Stomach (tissue), 4 donors: ENCODE data around the gene LCE7A.

Source experiments
- EP300 ChIP-seq: sonication (generic); formaldehyde crosslinking; IDR thresholded peaks from one replicate; pipeline ENCODE4 v1.6.1; 2017; ENCODE audit warnings: antibody characterized with exemption
- POLR2A ChIP-seq, 4 donors: fragments of 450-650 bp; IDR thresholded peaks; one replicate each; pipeline ENCODE4 v1.6.1; 2016; ENCODE audit warnings: antibody characterized with exemption in 4 of 4, control low read depth in 2 of 4, mild to moderate bottlenecking in 1 of 4, moderate library complexity in 1 of 4
- TF ChIP-seq, protein P1 (sequence below), 7 experiments: fragments of 450-650 bp in 4 of 7; fragments of 200-600 bp in 3 of 7; sonication (generic) in 3 of 7; IDR thresholded peaks; one replicate each; pipeline ENCODE4 v1.5.1; 2016 to 2019; ENCODE audit warnings: antibody characterized with exemption in 7 of 7, control low read depth in 2 of 7, mild to moderate bottlenecking in 1 of 7

DNA sequence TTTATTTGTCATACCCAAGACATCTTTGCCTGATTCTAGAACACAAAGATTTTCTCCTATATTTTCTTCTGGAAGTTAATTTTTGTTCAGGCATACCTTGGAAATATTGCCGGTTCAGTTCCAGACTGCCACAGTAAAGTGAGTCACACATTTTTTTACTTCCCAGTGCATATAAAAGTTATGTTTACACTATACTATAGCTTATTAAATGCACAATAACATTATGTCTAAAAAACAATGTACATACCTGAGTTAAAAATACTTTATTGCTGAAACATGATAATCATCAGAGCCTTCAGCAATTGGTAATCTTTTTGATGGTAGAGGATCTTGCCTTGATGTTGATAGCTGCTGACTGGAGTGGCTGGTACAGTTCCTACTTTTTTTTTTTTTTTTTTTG is 28.3 kb downstream of the LCE7A start:
- no peak for TF ChIP-seq EP300
- TF ChIP-seq POLR2A (IDR thresholded peaks at IDR 0.05) = no peak
- TF ChIP-seq, protein P1, sequence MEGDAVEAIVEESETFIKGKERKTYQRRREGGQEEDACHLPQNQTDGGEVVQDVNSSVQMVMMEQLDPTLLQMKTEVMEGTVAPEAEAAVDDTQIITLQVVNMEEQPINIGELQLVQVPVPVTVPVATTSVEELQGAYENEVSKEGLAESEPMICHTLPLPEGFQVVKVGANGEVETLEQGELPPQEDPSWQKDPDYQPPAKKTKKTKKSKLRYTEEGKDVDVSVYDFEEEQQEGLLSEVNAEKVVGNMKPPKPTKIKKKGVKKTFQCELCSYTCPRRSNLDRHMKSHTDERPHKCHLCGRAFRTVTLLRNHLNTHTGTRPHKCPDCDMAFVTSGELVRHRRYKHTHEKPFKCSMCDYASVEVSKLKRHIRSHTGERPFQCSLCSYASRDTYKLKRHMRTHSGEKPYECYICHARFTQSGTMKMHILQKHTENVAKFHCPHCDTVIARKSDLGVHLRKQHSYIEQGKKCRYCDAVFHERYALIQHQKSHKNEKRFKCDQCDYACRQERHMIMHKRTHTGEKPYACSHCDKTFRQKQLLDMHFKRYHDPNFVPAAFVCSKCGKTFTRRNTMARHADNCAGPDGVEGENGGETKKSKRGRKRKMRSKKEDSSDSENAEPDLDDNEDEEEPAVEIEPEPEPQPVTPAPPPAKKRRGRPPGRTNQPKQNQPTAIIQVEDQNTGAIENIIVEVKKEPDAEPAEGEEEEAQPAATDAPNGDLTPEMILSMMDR (IDR thresholded peaks at IDR 0.05) = no peak
